ENCODE results near the gene IGSF23.
"Not testable (repeated sequence)": the region's sequence is repeated elsewhere in the genome, so short reads cannot be mapped to it uniquely, and the experiment has no call there.

IGSF23 gene

DNA sequence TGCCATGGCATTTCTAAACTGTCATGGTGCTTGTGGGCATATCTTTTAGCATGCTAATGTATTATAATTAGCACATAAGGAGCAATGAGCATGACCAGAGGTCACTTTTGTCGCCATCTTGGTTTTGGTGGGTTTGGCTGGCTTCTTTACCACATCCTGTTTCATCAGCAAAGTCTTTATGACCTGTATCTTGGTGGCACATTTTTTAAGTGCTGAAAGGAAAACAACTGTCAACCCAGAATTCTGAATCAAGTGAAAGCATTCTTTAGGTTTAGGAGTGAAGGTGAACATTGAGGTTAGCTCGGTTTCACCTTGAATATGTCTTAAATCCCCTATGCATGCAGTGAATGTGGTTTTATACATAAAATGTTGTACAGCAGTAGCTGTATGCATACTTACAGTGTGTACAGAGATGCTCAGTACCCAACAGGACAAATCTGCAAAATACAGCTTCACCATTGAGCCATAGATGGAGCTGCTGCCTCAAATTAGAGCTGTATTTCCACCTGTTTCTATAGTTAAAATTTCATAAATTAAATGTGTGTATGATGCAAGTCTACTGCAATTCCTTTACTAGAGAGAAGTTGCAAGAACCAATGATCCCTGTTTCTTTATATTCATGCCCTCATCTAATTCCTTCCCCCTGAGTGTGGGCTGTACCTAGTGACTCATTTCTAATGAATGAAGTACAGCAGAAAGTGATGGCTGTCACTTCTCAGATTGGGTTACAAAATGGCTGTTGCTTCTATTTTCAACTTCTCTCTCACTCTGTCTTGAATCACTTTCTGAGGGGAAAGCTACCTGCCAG is 25.2 kb upstream of the IGSF23 start:
- no peak for DNase-seq

DNA sequence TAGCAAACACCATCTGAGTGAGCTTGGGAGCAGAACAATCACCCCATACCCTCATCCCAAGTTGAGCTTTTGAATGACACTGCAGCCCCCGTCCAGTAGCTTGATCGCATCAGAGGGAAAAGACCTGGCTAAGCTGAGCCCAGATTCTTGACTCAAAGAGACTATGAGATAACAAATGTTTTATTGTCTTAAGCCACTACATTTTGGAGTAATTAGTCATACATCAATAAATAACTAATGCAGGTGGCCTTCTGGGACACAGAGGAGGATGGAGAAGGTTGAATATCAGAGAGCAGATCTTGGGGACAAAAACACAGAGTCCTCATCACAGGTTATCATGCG is 24.6 kb upstream of the IGSF23 start:
- DNase-seq: no peak

DNA sequence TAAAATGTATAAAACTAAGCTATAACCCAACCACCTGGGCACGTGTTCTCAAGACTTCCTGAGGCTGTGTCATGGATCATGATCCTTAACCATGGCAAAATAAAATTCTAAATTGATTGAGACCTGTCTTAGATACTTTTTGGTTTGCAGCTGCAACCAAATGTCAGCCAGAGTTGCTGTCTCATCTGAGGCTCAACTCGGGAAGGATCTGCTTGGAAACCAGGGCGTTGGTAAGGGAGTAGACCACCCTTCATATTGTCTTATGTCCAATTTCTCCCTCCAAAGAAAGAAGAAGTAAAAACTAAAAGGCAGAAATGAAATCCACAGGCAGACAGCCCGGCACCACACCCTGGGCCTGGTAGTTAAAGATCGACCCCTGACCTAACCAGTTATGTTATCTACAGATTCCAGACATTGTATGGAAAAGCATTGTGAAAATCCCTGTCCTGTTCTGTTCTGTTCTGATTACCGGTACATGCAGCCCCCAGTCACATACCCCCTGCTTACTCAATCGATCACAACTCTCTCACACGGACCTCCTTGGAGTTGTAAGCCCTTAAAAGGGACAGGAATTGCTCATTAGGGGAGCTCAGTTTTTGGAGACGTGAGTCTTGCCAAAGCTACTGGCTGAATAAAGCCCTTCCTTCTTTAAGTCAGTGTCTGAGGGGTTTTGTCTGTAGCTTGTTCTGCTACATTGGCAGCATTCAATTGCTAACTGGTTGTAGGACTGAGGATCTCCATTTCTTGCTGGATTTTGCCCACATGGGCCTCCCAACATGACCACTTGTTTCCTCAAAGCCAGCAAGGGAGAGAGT is 22.9 kb upstream of the IGSF23 start:
- no peak for DNase-seq

DNA sequence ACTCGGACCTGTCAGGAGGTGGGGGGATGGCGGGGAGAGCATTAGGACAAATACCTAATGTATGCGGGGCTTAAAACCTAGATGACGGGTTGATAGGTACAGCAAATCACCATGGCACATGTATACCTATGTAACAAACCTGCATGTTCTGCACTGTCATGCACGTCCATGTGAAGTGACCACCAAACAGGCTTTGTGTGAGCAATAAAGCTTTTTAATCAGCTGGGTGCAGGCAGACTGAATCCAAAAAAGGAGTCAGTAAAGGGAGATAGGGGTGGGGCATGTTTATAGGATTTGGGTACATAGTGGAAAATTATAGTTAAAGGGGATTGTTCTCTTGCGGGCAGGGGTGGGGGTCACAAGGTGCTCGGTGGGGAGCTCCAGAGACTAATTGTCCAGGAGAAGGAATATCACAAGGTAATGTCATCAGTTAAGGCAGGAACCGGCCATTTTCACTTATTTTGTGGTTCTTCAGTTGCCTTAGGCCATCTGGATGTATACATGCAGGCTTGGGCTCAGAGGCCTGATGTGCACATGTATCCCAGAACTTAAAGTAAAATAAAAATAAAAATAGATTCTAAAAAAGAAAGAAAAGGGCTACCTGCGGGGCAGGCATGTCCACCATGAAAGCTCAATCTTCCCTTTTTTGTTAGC is 21.9 kb upstream of the IGSF23 start:
- not testable (repeated sequence) for DNase-seq

DNA sequence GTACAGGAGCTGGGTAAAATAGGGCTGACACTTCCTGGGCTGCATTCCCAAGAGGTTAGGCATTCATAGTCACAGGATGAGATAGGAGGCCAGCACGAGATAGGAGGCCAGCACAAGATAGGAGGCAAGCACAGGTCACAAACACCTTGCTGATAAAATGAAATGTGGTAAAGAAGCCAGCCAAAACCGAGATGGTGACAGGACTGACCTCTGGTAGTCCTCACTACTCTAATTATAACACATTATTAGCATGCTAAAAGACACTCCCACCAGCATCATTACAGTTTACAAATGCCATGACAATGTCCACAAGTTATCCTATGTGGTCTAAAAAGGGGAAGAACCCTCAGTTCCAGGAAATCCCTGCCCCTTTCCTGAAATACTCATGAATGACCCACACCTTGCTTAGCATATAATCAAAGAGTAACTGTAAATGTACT is 20.9 kb upstream of the IGSF23 start:
- no peak for DNase-seq

DNA sequence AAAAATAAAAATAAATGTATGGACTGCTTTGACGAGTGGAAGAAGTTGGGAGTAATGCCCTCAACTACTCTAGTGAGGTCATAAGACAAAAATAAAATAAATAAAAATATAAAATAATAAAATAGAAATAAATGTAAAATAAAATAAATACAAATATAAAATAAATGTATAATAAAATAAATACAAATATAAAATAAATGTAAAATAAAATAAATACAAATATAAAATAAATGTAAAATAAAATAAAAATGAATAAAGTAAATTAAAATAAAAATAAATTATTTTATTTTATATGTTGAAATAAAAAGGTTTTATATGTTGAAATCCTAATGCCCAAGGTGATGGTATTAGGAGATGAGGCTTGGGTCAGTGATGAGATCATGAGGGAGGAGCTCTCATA is 20.1 kb upstream of the IGSF23 start:
- no peak for DNase-seq

GRCh38 chr19:44593866-44594266 is 19.5 kb upstream of the IGSF23 start:
- DNase-seq: not testable (repeated sequence)

GRCh38 chr19:44596428-44597130 is 16.8 kb upstream of the IGSF23 start:
- no peak for DNase-seq

GRCh38 chr19:44597131-44597491 is 16.3 kb upstream of the IGSF23 start:
- no peak for DNase-seq

DNA sequence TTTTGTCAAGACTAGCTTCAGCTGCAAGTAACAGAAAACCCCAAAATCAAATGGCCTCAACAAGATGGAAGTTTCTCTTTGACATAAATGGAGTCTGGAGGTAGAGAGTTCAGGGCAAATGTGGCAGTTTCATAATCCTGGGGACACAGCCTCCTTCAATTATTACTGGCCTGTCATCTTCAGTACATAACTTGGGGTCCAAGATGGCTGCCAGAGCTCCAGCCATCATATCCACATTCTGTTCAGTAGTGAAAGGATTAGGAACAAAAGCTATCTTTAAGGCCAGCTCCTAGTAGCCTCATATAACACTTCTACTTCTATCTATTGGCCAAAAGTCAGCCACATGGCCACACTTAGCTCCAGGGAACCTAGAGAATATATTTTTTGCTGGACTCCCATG is 15.0 kb upstream of the IGSF23 start:
- no peak for DNase-seq

- DNase-seq: no peak
These were observed 14.5 kb upstream of the IGSF23 start for GRCh38 chr19:44598880-44599279.

DNA sequence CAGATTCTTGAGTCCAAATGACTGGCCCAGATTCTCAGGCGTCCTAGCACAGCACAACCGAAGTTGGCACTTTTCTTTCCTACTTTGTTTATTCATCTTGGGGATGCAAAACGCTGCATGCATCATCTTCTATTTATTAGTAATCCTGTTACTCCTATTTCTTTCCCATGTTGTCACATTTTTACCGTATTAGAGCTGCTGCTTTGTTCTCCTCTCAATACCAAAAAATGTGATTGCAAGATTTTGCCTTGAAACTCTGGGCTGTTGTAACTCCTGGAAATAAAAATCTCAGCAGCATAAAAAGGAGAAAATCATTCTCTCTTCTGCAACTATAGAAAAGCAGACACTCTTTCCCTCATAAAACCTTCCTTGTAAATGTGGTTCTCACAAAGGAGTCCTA is 12.9 kb upstream of the IGSF23 start:
- DNase-seq: no peak

DNA sequence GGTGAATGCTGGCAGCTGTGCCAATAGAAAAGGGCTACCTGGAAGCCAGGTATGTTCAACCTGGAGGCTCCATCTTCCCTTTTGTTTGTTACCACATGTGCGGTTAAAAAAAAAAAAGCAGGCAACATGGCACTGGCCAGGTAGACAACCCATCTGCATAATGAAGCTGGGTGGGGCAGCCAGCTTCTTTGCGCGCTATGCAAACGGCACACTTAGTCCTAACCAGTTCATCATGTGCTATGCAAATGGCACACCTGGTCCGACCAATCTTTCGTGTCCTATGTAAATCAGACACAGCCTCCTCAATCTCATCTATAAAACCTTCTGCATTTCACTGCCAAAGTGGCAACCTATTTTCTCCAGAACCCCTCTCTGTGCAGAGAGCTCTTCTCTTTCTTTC is 11.3 kb upstream of the IGSF23 start:
- DNase-seq: no peak

GRCh38 chr19:44603201-44603945 is 10.0 kb upstream of the IGSF23 start:
- no peak for DNase-seq

- no peak for DNase-seq
These were observed 9.1 kb upstream of the IGSF23 start for GRCh38 chr19:44604241-44604640.

- DNase-seq: no peak
These were observed 7.8 kb upstream of the IGSF23 start for GRCh38 chr19:44605547-44605946.

GRCh38 chr19:44607049-44607448 is 6.3 kb upstream of the IGSF23 start:
- DNase-seq: no peak

DNA sequence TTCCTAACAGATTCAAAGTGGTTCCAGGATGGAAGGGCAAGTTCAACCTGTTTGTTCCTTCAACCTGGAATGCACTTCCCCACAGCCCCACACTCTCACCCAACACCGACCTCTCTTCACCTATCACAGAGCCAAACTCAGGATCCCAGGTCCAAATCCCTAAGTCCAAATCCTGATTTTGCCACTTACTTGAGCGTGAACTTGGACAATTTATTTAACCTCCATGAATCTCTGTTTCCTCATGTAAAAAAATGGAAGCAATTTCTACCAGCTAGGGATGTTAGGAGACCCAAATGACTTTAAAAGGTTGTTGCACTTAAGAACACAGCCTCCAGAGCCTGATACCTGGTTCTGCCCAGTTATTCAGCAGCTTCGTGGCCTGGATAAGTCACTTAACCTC is 5.4 kb upstream of the IGSF23 start:
- no peak for DNase-seq

DNA sequence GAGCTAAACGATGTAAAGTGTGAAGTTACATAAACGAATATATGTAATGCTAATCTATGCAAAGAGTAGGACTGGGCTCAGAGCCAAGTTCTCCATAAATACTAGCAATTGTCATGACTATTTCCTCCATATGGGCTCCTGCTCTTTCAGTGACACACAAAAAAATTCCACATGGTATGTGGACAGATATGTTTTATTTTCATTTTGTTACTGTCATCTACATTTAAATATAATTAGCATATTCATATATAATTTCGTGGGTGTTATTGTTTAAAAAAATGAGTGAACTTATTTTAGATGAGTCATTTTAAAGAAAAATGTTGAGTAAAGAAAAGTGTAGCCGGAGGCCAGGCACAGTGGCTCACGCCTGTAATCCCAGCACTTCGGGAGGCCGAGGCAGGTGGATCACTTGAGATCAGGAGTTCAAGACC is 5.0 kb upstream of the IGSF23 start:
- no peak for DNase-seq

GRCh38 chr19:44609219-44609618 is 4.1 kb upstream of the IGSF23 start:
- no peak for DNase-seq

- not testable (repeated sequence) for DNase-seq
These were observed 2.9 kb upstream of the IGSF23 start for GRCh38 chr19:44610497-44610896.

DNA sequence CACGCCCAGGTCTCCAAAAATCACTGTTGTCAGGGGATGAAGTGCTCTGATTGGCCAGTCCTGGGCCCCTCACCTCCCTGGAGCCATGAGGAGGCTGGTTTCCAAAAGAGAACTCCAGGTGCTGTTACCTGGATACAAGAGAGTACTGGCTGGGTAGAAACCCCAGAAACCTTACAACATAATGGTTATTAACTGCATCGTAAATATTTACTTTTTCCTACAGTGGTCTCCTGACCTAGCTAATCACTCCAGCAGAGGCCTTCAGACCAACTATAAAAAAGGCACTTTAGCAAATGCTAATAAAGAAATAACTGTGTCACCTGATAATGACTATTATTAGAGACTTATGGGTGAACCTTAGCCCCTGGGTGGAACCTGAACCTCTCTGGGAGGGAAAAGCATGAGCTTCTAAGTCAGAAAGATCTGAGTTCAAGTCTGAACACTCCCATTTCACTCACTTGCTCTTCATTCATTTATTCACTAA is 1.5 kb upstream of the IGSF23 start:
- no peak for DNase-seq

Measured in left hindlimb (tissue), 1 donor.